ENCODE data around the gene ANO2. TPM values are rescaled to one million over a fixed set of nuclear protein-coding genes. Genes with fewer than 3 reads are reported as not detected.

The ANO2 gene
- total and polyA plus RNA-seq, 2 experiments from 2014 or later = 2.3 to 4.6 TPM

DNA sequence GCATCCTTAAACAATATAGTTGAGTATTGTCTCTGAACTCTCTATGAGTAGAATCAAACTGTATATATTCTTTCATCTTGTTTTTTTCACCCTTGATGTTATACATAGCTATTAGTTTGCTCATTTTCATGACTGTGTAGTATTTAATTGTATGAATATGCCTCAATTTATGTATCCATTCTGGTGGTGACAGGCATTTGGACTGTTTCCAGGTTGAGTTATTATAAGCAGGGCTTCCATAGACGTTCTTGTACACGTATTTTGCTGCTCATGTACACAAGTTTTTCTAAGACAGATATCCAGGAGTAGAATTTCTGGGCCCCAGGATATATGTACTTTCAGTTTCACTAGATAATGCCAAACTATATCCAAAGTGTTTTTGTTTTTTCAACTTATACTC is 301.8 kb downstream of the ANO2 start:
- DNase-seq (ENCODE audit: low spot score) = no peak
- H3K4me1 ChIP-seq (ENCODE audit: insufficient read depth) = no peaks in the 10 kb centered on the region
- no peak overlapping the region for H3K27ac Mint-ChIP-seq
- no peak for ATAC-seq
- no peaks in the 10 kb centered on the region for H3F3A ChIP-seq (replicated peaks; ENCODE audit: low read depth)
- 0 out of 2 replicates have a peak, but pooled peaks cover 3% of the 10 kb centered on the region for H4K20me1 ChIP-seq (replicated peaks; ENCODE audit: insufficient read depth)
- no peak overlapping the region for H2AFZ ChIP-seq
- H3K27me3 Mint-ChIP-seq (ENCODE audit: insufficient read depth, low read depth, poor library complexity) = no peaks in the 10 kb centered on the region
- no peak overlapping the region for H3K27ac ChIP-seq (ENCODE audit: low read depth)
- no peaks in the 10 kb centered on the region for H3K9me2 ChIP-seq (ENCODE audit: insufficient read depth)
- no peak overlapping the region for H3K4me2 ChIP-seq
- H3K36me3 ChIP-seq (ENCODE audit: insufficient read depth) = no peaks in the 10 kb centered on the region
- TF ChIP-seq EZH2 (IDR thresholded peaks at IDR 0.05; ENCODE audit: low read depth, unreplicated experiment) (no peak), STAT1 (IDR thresholded peaks at IDR 0.05; ENCODE audit: unreplicated experiment) (no peak), POLR2AphosphoS5 (IDR thresholded peaks at IDR 0.05; ENCODE audit: low read depth) (no peak), ZNF114 (CRISPR knock-in tag; IDR thresholded peaks at IDR 0.05) (no peak), ZNF331 (CRISPR knock-in tag; IDR thresholded peaks at IDR 0.05; ENCODE audit: low read depth) (no peak), NANOG (IDR thresholded peaks at IDR 0.05; ENCODE audit: borderline replicate concordance) (no peak), CREB1 (CRISPR knock-in tag; IDR thresholded peaks at IDR 0.05; ENCODE audit: low read depth) (no peak), EZH2phosphoT487 (IDR thresholded peaks at IDR 0.05; ENCODE audit: unreplicated experiment) (no peak), JUNB (IDR thresholded peaks at IDR 0.05; ENCODE audit: unreplicated experiment) (no peak)
- TF ChIP-seq, protein P1, sequence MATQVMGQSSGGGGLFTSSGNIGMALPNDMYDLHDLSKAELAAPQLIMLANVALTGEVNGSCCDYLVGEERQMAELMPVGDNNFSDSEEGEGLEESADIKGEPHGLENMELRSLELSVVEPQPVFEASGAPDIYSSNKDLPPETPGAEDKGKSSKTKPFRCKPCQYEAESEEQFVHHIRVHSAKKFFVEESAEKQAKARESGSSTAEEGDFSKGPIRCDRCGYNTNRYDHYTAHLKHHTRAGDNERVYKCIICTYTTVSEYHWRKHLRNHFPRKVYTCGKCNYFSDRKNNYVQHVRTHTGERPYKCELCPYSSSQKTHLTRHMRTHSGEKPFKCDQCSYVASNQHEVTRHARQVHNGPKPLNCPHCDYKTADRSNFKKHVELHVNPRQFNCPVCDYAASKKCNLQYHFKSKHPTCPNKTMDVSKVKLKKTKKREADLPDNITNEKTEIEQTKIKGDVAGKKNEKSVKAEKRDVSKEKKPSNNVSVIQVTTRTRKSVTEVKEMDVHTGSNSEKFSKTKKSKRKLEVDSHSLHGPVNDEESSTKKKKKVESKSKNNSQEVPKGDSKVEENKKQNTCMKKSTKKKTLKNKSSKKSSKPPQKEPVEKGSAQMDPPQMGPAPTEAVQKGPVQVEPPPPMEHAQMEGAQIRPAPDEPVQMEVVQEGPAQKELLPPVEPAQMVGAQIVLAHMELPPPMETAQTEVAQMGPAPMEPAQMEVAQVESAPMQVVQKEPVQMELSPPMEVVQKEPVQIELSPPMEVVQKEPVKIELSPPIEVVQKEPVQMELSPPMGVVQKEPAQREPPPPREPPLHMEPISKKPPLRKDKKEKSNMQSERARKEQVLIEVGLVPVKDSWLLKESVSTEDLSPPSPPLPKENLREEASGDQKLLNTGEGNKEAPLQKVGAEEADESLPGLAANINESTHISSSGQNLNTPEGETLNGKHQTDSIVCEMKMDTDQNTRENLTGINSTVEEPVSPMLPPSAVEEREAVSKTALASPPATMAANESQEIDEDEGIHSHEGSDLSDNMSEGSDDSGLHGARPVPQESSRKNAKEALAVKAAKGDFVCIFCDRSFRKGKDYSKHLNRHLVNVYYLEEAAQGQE (IDR thresholded peaks at IDR 0.05; ENCODE audit: unreplicated experiment) = no peak
- TF ChIP-seq, protein P2, sequence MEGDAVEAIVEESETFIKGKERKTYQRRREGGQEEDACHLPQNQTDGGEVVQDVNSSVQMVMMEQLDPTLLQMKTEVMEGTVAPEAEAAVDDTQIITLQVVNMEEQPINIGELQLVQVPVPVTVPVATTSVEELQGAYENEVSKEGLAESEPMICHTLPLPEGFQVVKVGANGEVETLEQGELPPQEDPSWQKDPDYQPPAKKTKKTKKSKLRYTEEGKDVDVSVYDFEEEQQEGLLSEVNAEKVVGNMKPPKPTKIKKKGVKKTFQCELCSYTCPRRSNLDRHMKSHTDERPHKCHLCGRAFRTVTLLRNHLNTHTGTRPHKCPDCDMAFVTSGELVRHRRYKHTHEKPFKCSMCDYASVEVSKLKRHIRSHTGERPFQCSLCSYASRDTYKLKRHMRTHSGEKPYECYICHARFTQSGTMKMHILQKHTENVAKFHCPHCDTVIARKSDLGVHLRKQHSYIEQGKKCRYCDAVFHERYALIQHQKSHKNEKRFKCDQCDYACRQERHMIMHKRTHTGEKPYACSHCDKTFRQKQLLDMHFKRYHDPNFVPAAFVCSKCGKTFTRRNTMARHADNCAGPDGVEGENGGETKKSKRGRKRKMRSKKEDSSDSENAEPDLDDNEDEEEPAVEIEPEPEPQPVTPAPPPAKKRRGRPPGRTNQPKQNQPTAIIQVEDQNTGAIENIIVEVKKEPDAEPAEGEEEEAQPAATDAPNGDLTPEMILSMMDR (conservative IDR thresholded peaks at IDR 0.05; ENCODE audit: low read depth in 2 of 2) = no peak
- TF ChIP-seq, protein P3, sequence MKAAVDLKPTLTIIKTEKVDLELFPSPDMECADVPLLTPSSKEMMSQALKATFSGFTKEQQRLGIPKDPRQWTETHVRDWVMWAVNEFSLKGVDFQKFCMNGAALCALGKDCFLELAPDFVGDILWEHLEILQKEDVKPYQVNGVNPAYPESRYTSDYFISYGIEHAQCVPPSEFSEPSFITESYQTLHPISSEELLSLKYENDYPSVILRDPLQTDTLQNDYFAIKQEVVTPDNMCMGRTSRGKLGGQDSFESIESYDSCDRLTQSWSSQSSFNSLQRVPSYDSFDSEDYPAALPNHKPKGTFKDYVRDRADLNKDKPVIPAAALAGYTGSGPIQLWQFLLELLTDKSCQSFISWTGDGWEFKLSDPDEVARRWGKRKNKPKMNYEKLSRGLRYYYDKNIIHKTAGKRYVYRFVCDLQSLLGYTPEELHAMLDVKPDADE (IDR thresholded peaks at IDR 0.05) = no peak
- TF ChIP-seq, protein P4, sequence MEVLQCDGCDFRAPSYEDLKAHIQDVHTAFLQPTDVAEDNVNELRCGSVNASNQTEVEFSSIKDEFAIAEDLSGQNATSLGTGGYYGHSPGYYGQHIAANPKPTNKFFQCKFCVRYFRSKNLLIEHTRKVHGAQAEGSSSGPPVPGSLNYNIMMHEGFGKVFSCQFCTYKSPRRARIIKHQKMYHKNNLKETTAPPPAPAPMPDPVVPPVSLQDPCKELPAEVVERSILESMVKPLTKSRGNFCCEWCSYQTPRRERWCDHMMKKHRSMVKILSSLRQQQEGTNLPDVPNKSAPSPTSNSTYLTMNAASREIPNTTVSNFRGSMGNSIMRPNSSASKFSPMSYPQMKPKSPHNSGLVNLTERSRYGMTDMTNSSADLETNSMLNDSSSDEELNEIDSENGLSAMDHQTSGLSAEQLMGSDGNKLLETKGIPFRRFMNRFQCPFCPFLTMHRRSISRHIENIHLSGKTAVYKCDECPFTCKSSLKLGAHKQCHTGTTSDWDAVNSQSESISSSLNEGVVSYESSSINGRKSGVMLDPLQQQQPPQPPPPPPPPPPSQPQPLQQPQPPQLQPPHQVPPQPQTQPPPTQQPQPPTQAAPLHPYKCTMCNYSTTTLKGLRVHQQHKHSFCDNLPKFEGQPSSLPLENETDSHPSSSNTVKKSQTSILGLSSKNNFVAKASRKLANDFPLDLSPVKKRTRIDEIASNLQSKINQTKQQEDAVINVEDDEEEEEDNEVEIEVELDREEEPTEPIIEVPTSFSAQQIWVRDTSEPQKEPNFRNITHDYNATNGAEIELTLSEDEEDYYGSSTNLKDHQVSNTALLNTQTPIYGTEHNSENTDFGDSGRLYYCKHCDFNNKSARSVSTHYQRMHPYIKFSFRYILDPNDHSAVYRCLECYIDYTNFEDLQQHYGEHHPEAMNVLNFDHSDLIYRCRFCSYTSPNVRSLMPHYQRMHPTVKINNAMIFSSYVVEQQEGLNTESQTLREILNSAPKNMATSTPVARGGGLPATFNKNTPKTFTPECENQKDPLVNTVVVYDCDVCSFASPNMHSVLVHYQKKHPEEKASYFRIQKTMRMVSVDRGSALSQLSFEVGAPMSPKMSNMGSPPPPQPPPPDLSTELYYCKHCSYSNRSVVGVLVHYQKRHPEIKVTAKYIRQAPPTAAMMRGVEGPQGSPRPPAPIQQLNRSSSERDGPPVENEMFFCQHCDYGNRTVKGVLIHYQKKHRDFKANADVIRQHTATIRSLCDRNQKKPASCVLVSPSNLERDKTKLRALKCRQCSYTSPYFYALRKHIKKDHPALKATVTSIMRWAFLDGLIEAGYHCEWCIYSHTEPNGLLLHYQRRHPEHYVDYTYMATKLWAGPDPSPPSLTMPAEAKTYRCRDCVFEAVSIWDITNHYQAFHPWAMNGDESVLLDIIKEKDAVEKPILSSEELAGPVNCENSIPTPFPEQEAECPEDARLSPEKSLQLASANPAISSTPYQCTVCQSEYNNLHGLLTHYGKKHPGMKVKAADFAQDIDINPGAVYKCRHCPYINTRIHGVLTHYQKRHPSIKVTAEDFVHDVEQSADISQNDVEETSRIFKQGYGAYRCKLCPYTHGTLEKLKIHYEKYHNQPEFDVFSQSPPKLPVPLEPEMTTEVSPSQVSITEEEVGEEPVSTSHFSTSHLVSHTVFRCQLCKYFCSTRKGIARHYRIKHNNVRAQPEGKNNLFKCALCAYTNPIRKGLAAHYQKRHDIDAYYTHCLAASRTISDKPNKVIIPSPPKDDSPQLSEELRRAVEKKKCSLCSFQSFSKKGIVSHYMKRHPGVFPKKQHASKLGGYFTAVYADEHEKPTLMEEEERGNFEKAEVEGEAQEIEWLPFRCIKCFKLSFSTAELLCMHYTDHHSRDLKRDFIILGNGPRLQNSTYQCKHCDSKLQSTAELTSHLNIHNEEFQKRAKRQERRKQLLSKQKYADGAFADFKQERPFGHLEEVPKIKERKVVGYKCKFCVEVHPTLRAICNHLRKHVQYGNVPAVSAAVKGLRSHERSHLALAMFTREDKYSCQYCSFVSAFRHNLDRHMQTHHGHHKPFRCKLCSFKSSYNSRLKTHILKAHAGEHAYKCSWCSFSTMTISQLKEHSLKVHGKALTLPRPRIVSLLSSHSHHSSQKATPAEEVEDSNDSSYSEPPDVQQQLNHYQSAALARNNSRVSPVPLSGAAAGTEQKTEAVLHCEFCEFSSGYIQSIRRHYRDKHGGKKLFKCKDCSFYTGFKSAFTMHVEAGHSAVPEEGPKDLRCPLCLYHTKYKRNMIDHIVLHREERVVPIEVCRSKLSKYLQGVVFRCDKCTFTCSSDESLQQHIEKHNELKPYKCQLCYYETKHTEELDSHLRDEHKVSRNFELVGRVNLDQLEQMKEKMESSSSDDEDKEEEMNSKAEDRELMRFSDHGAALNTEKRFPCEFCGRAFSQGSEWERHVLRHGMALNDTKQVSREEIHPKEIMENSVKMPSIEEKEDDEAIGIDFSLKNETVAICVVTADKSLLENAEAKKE (CRISPR knock-in tag; IDR thresholded peaks at IDR 0.05) = no peak
- no peaks in the 10 kb centered on the region for H3K79me2 ChIP-seq (replicated peaks; ENCODE audit: insufficient read depth)
- no peaks in the 10 kb centered on the region for H3K9me3 Mint-ChIP-seq
- H3K27me3 ChIP-seq (ENCODE audit: insufficient read depth) = no peaks in the 10 kb centered on the region
- no peak overlapping the region for H3K4me3 Mint-ChIP-seq
- no peaks in the 10 kb centered on the region; the same call in 2 of the 3 replicates for H3K36me3 Mint-ChIP-seq (ENCODE audit: low read depth)
- no peak overlapping the region for H3K4me3 ChIP-seq
- H3K4me1 Mint-ChIP-seq = peaks cover 6% of the 10 kb centered on the region; the same call in 2 of the 3 replicates

Measured in GM23338 (cell line).